DOHH2 (cell line): ENCODE measurements around the gene CHRNB1.

Experiments
- H3F3A ChIP-seq: fragments of 200-600 bp; sonication (generic), shearing (Covaris generic); 2 replicates; pipeline ENCODE4 v1.6.0; 2016; ENCODE audit warnings: antibody characterized with exemption, mild to moderate bottlenecking; ENCODE audit not compliant: control insufficient read depth, insufficient read depth
- H3K27ac ChIP-seq: fragments of 200-600 bp; sonication (generic); 2 replicates; pipeline ENCODE4 v1.5.1; 2014; ENCODE audit warnings: low read depth, mild to moderate bottlenecking, low read length, moderate library complexity
- H3K27me3 ChIP-seq: fragments of 200-600 bp; sonication (generic); 2 replicates; pipeline ENCODE4 v1.6.1; 2014; ENCODE audit warnings: mild to moderate bottlenecking, low read length, mixed read lengths; ENCODE audit not compliant: control insufficient read depth
- H3K36me3 ChIP-seq: fragments of 200-600 bp; sonication (generic); 2 replicates; pipeline ENCODE4 v1.6.1; 2014; ENCODE audit warnings: mild to moderate bottlenecking, low read length, moderate library complexity, mixed read lengths; ENCODE audit not compliant: control insufficient read depth
- H3K4me1 ChIP-seq: fragments of 200-600 bp; sonication (generic); 2 replicates; pipeline ENCODE4 v1.6.1; 2014; ENCODE audit warnings: mild to moderate bottlenecking, low read length, mixed read lengths; ENCODE audit not compliant: control insufficient read depth
- H3K4me2 ChIP-seq: fragments of 200-600 bp; sonication (generic); 2 replicates; pipeline ENCODE4 v1.6.0; 2014; ENCODE audit warnings: mild to moderate bottlenecking, low read length, moderate library complexity
- H3K4me3 ChIP-seq: fragments of 200-600 bp; sonication (generic); 2 replicates; pipeline ENCODE4 v1.5.1; 2014; ENCODE audit warnings: mild to moderate bottlenecking, low read length, mixed read lengths
- H3K79me2 ChIP-seq: fragments of 200-600 bp; sonication (generic); 2 replicates; pipeline ENCODE4 v1.6.1; 2014; ENCODE audit warnings: mild to moderate bottlenecking, low read length, mixed read lengths; ENCODE audit not compliant: control insufficient read depth
- H3K9me2 ChIP-seq: fragments of 200-600 bp; sonication (generic); replicated peaks from 2 replicates; pipeline ENCODE4 v1.6.1; 2014; ENCODE audit warnings: mild to moderate bottlenecking, low read length, mixed read lengths; ENCODE audit not compliant: control insufficient read depth
- H3K9me3 ChIP-seq: fragments of 200-600 bp; sonication (generic); 2 replicates; pipeline ENCODE4 v1.6.1; 2014; ENCODE audit warnings: antibody characterized with exemption, low read length, mixed read lengths; ENCODE audit not compliant: control insufficient read depth, insufficient read depth
- H4K20me1 ChIP-seq: fragments of 200-600 bp; sonication (generic); 2 replicates; pipeline ENCODE4 v1.6.0; 2014; ENCODE audit warnings: low read depth, mild to moderate bottlenecking, antibody characterized with exemption, low read length, moderate library complexity; ENCODE audit not compliant: control insufficient read depth, insufficient read depth
- EZH2phosphoT487 ChIP-seq: fragments of 200-600 bp; sonication (generic); IDR thresholded peaks from 2 replicates; pipeline ENCODE4 v1.6.1; 2017; ENCODE audit warnings: borderline replicate concordance, mild to moderate bottlenecking, antibody characterized with exemption, low read length, moderate library complexity, mixed read lengths
- TF ChIP-seq, protein P1 (sequence below): fragments of 200-600 bp; sonication (generic); IDR thresholded peaks from one replicate; pipeline ENCODE4 v1.5.1; 2014; ENCODE audit warnings: antibody characterized with exemption, mild to moderate bottlenecking, low read depth, low read length; ENCODE audit not compliant: poor library complexity, severe bottlenecking

The CHRNB1 gene

DNA sequence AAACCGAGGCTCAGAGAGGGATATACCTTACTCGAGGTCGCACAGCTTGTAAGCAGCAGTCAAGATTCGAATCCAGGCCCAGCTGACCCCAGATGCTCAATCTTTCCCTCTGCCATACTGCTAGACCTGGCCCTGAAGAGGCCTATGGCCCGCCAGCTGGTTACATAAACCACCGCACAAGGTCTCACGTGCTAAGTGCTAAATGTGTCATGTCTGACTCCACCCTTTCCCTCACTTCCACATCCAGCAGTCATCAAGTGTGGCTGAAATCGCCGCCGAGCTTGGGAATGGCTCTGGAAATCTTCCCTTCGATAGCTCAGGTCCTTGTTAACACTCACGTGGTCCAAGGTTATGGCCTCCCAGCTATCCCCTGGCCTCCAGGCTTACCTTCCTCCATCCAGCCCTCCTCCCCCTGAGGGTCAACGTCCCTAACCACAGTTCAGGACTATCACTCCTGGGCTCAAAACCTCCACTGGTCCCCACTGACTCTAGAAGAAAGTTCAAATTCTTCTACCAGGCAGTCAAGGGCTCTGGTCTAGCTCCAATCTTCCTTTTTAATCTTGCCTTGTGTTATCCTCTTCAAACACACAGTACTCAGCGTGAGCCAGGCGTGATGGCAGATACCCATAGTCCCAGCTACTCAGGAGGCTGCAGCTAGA is 31.0 kb downstream of the CHRNB1 start:
- Histone ChIP-seq H3K9me2 (no peaks in the 10 kb centered on the region), H3K36me3 (no peaks in the 10 kb centered on the region), H3K27ac (no peak overlapping the region), H3K4me1 (peaks cover 24% of the 10 kb centered on the region), H3K79me2 (peaks cover 44% of the 10 kb centered on the region), H3K4me3 (no peak overlapping the region), H4K20me1 (no peaks in the 10 kb centered on the region), H3K27me3 (no peaks in the 10 kb centered on the region), H3K9me3 (no peaks in the 10 kb centered on the region), H3F3A (0 out of 2 replicates have a peak, but pooled peaks cover 3% of the 10 kb centered on the region), H3K4me2 (no peak overlapping the region)
- no peak for TF ChIP-seq EZH2phosphoT487
- TF ChIP-seq, protein P1, sequence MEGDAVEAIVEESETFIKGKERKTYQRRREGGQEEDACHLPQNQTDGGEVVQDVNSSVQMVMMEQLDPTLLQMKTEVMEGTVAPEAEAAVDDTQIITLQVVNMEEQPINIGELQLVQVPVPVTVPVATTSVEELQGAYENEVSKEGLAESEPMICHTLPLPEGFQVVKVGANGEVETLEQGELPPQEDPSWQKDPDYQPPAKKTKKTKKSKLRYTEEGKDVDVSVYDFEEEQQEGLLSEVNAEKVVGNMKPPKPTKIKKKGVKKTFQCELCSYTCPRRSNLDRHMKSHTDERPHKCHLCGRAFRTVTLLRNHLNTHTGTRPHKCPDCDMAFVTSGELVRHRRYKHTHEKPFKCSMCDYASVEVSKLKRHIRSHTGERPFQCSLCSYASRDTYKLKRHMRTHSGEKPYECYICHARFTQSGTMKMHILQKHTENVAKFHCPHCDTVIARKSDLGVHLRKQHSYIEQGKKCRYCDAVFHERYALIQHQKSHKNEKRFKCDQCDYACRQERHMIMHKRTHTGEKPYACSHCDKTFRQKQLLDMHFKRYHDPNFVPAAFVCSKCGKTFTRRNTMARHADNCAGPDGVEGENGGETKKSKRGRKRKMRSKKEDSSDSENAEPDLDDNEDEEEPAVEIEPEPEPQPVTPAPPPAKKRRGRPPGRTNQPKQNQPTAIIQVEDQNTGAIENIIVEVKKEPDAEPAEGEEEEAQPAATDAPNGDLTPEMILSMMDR = no peak

DNA sequence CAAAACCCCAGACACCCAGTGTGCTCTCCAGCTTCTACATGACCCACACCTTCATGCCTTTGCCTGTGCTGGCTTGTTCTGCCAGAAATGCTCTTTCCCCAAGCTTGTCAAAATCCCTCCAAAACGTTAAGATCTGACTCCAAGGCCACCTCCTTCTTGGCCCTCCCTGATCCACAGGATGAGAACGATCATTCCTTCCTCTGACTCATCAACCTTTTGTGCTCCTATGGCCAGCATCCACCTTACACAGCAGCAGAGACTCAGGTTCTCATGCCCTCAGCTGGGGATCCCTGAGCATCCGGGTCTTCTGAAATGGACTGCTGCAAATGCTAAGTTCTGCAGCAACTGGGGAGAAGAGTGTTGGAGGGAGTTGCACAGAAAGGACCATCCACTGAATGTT is 31.6 kb downstream of the CHRNB1 start:
- Histone ChIP-seq H3K9me3 (no peaks in the 10 kb centered on the region), H3K27me3 (no peaks in the 10 kb centered on the region), H3K27ac (no peak overlapping the region), H3F3A (peaks cover 4% of the 10 kb centered on the region; the same call in 1 of the 2 replicates), H3K4me1 (peaks cover 24% of the 10 kb centered on the region), H3K9me2 (no peaks in the 10 kb centered on the region), H3K4me3 (no peak overlapping the region), H3K79me2 (peaks cover 44% of the 10 kb centered on the region), H4K20me1 (no peaks in the 10 kb centered on the region), H3K4me2 (no peak overlapping the region), H3K36me3 (no peaks in the 10 kb centered on the region)
- TF ChIP-seq, protein P1 = no peak
- TF ChIP-seq EZH2phosphoT487 = no peak

DNA sequence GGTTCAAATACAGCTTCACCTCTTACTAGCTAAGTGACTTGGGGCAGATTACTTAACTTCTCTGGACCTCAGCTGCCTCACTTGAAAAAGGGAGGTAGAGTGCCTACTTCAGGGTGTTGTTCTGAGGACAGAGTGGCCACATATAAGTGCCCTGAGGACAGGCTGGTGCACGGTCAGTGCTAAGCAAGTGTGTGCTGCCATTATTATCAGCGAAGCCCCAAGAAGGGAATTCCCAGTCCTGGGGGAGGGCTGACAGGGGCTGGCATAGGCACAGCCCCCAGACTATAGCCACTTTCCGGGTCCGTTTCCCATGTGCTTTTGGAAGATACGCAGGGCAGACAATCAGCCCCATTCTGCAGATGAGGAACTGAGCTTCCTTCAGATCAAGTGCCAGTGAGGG is 32.1 kb downstream of the CHRNB1 start:
- H4K20me1 ChIP-seq = no peaks in the 10 kb centered on the region
- H3K36me3 ChIP-seq = no peaks in the 10 kb centered on the region
- no peak overlapping the region for H3K4me3 ChIP-seq
- no peak overlapping the region for H3K27ac ChIP-seq
- H3K4me1 ChIP-seq = peaks cover 24% of the 10 kb centered on the region
- no peaks in the 10 kb centered on the region for H3K9me2 ChIP-seq
- TF ChIP-seq, protein P1 = no peak
- TF ChIP-seq EZH2phosphoT487 = no peak
- peaks cover 3% of the 10 kb centered on the region; the same call in 1 of the 2 replicates for H3F3A ChIP-seq
- peaks cover 44% of the 10 kb centered on the region for H3K79me2 ChIP-seq
- no peaks in the 10 kb centered on the region for H3K27me3 ChIP-seq
- H3K9me3 ChIP-seq = no peaks in the 10 kb centered on the region
- no peak overlapping the region for H3K4me2 ChIP-seq
